Transverse colon (tissue), 3 donors: ENCODE measurements around the gene FMNL2.

Source experiments
- EP300 ChIP-seq: sonication (generic); formaldehyde crosslinking; IDR thresholded peaks from one replicate; pipeline ENCODE4 v1.6.1; 2017; ENCODE audit warnings: antibody characterized with exemption, low read depth
- TF ChIP-seq, protein P1 (sequence below), 5 experiments: fragments of 200-600 bp in 3 of 5; fragments of 450-650 bp in 2 of 5; sonication (generic) in 3 of 5; IDR thresholded peaks; 1 replicate in 2 of 5; 2 replicates in 3 of 5; pipeline ENCODE4 v1.5.1; 2016 to 2017; ENCODE audit warnings: antibody characterized with exemption in 5 of 5, inconsistent platforms in 3 of 5, mild to moderate bottlenecking in 2 of 5, moderate library complexity in 1 of 5

DNA sequence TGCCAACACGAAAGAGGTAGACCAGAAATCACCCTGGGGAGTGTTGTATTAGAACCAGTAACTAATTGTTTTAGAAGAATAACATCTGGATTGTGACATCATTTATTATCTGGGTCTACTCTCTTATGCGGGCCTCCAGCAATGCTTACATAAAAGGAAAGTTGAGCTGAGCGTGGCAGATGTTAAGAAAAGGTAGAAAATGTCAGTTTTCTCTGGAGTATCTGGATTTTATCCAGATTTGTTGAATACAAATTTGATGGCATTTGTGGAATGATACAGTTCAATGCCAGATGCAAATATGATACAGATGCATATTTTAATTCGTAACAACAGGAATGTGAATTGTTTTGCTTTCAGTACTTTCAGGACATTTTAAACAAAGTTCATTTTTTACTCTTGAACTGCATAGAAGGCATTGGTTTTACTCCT lies 292.0 kb downstream of the FMNL2 start:
- TF ChIP-seq, protein P1, sequence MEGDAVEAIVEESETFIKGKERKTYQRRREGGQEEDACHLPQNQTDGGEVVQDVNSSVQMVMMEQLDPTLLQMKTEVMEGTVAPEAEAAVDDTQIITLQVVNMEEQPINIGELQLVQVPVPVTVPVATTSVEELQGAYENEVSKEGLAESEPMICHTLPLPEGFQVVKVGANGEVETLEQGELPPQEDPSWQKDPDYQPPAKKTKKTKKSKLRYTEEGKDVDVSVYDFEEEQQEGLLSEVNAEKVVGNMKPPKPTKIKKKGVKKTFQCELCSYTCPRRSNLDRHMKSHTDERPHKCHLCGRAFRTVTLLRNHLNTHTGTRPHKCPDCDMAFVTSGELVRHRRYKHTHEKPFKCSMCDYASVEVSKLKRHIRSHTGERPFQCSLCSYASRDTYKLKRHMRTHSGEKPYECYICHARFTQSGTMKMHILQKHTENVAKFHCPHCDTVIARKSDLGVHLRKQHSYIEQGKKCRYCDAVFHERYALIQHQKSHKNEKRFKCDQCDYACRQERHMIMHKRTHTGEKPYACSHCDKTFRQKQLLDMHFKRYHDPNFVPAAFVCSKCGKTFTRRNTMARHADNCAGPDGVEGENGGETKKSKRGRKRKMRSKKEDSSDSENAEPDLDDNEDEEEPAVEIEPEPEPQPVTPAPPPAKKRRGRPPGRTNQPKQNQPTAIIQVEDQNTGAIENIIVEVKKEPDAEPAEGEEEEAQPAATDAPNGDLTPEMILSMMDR (IDR thresholded peaks at IDR 0.05) = no peak
- no peak for TF ChIP-seq EP300
